GM12801 (cell line): ENCODE results near the gene CCR9.
A peak's percentile ranks its signal among the peaks of the same experiment; 100 is the strongest.

Source experiments
- CTCF ChIP-seq: IDR thresholded peaks from one replicate; pipeline ENCODE4 v1.5.1; 2011; ENCODE audit warnings: control low read depth; ENCODE audit not compliant: insufficient read length; ENCODE audit errors: extremely low read depth

The CCR9 gene

DNA sequence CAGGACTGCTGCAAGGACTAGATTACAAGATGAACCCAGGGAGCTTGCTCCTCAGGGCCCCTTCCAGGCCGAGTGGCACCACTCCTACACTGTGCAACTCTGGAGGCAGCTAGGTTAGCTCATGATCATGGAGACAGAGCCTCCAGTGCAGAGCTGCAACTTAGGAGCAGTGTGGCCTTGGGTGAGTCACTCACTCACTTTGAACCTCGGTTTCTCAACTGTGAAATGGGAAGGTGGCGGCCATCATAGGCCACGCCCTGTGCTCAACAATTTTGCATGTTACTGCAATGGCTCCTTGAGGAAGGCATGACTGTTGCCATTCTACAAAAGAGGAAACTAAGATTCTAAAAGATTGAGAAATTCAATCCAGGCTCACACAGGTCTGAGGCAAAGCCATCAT lies 45.8 kb downstream of the CCR9 start:
- TF ChIP-seq CTCF, result no peak

GRCh38 chr3:45933591-45933990 lies 47.2 kb downstream of the CCR9 start:
- no peak for TF ChIP-seq CTCF

DNA sequence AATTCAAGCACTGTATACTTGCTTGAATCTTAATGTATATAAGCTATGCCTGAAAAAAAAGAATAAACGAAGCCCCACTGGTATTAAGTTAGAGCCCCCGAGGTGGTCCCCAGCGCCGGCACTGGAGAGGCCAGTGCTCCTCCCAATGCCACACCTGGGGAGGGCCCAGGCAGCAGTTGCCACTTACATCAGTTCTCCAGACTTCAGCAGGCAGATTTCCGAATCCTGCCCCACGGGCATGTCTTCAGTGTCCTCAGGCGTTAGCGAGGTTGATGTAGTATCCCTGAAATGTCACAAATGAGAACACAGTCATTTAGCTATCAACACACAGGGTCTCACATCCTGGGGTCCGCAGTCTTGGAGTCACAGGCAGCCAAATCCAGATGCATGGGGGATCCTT lies 49.9 kb downstream of the CCR9 start:
- no peak for TF ChIP-seq CTCF

DNA sequence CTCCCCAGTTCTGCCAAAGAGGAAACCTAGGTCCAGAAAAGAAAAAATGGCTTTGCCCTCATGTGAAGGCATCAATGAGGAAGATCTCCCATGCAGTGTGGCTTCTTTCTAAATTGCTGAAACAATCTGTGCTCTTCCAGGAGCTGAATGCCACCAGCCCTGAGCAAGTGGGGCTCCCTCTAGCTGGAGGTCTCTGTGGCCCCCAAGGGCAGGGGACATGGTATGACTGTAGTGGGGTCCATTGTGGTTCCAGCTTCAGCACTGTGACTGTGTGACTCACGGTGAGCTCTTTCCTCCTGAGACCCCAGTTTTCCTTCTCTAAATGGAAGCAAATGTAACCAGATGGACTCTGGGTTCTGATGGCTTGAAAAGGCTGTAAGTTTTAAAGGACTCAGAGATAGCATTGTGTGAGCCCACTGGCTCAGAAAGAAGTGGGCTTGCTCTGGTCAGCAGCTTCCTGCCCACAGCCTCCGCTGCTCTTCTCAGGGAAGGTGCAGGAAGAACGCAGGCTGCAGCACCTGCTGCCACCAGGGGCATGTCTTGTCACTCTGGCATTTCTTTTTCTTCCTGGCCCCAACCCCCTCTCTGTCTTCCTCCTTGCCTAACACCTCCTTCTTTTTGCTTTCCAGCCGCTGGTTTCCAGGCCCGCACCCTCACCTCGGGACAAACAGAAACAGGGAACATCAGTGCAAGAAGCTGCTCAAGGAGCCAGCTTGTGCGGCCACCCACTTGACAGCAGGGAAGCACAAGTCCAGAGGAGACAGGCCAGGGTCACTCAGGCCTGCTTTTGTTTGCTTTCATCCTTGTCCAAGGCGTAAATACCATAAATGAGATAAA lies 51.1 kb downstream of the CCR9 start:
- no peak for TF ChIP-seq CTCF

DNA sequence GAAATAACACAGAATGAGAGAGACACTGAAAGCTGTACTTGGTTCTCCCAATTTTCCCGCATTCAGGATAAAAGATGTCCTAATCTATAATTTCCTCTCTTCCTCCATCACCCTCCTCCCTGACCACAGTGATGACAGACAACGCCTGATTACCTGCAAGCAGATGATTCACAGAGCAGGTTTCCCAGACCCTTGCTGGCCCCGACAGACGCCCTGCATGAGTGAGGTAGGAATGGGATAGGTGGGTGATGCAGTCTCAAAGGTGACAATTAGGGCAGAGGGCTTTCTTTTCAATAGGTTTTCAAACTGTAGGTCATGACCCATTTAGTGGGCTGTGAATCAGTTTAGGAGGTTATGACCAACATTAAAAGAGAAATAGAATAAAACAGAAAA lies 51.7 kb downstream of the CCR9 start:
- no peak for TF ChIP-seq CTCF

GRCh38 chr3:45938864-45939263 lies 52.5 kb downstream of the CCR9 start:
- TF ChIP-seq CTCF, result peak; percentile 70

GRCh38 chr3:45939341-45939771 lies 53.0 kb downstream of the CCR9 start:
- TF ChIP-seq CTCF, result no peak
